H1 (cell line): ENCODE measurements around the gene DCAF7. TPM values are rescaled to one million over a fixed set of nuclear protein-coding genes. Genes with fewer than 3 reads are reported as not detected.

Experiments
- CTCF ChIA-PET: fragments of 300-600 bp; sonication (Branson Sonifier 250); formaldehyde crosslinking; loops from one replicate; lab custom pipeline; 2021; ENCODE audit not compliant: partially characterized antibody; lab: Charles Lee
- POLR2A ChIA-PET: fragments of 300-600 bp; sonication (Branson Sonifier 250); formaldehyde crosslinking; loops from one replicate; lab custom pipeline; 2021; ENCODE audit warnings: inconsistent platforms; ENCODE audit not compliant: partially characterized antibody; lab: Charles Lee
- DNase-seq, 2 experiments: peaks; one replicate each; pipeline versions ENCODE4 v3.0.0 to v3.0.0-alpha.2; 2010 to 2022; ENCODE audit warnings: low spot score in 2 of 2, low read depth in 1 of 2, mixed read lengths in 1 of 2
- FAIRE-seq: peaks from 2 replicates; lab custom pipeline; 2011; peaks lifted over from hg19 to GRCh38; lab: Jason Lieb, UNC
- H2AFZ ChIP-seq: 2 replicates; pipeline ENCODE4 v1.8.1; 2012; ENCODE audit warnings: low read length, inconsistent platforms
- H2AK5ac ChIP-seq: 2 replicates; pipeline ENCODE4 v1.6.1; 2013; ENCODE audit warnings: low read depth, low read length
- H2BK120ac ChIP-seq: replicated peaks from 2 replicates; pipeline ENCODE3; 2013; ENCODE audit warnings: low read depth, low read length, inconsistent platforms
- H2BK12ac ChIP-seq: 2 replicates; pipeline ENCODE4 v1.6.1; 2013; ENCODE audit warnings: low read depth, low read length
- H2BK15ac ChIP-seq: 2 replicates; pipeline ENCODE4 v1.6.1; 2013; ENCODE audit warnings: low read length
- H2BK20ac ChIP-seq: 2 replicates; pipeline ENCODE4 v1.6.1; 2013; ENCODE audit warnings: low read length
- H2BK5ac ChIP-seq: 2 replicates; pipeline ENCODE4 v1.6.1; 2013; ENCODE audit warnings: low read depth, low read length
- H3K14ac ChIP-seq: 2 replicates; pipeline ENCODE4 v1.6.1; 2013; ENCODE audit warnings: inconsistent platforms; ENCODE audit not compliant: insufficient read length
- H3K18ac ChIP-seq: 2 replicates; pipeline ENCODE4 v1.6.1; 2013; ENCODE audit warnings: low read length; ENCODE audit errors: extremely low read depth
- H3K23ac ChIP-seq: 2 replicates; pipeline ENCODE4 v1.6.1; 2013; ENCODE audit warnings: inconsistent platforms; ENCODE audit not compliant: insufficient read length
- H3K23me2 ChIP-seq: 2 replicates; pipeline ENCODE4 v1.6.1; 2013; ENCODE audit warnings: low read depth, low read length
- H3K27ac ChIP-seq: 2 replicates; pipeline ENCODE4 v1.6.1; 2011; ENCODE audit warnings: low read depth, low read length, inconsistent platforms
- H3K27me3 ChIP-seq, 4 experiments: replicated peaks in 1 of 4; 1 replicate in 1 of 4; 2 replicates in 3 of 4; pipeline versions ENCODE4 v1.6.1 to v1.8.1; 2011 to 2013; ENCODE audit warnings: low read length in 3 of 4, mild to moderate bottlenecking in 3 of 4, inconsistent platforms in 2 of 4, mixed read lengths in 2 of 4, moderate library complexity in 1 of 4; ENCODE audit not compliant: control insufficient read depth in 3 of 4, insufficient read depth in 3 of 4; ENCODE audit errors: extremely low read depth in 1 of 4
- H3K36me3 ChIP-seq, 4 experiments: 2 replicates each; pipeline versions ENCODE4 v1.6.1 to v1.8.1; 2011 to 2013; ENCODE audit warnings: mild to moderate bottlenecking in 4 of 4, low read length in 3 of 4, moderate library complexity in 2 of 4, control low read depth in 1 of 4, inconsistent platforms in 1 of 4; ENCODE audit not compliant: insufficient read depth in 4 of 4, control insufficient read depth in 2 of 4
- H3K4ac ChIP-seq: replicated peaks from 2 replicates; pipeline ENCODE3; 2013; ENCODE audit warnings: low read length, low read depth, mixed read lengths, inconsistent platforms; ENCODE audit not compliant: insufficient read length
- H3K4me1 ChIP-seq, 4 experiments: replicated peaks in 1 of 4; 1 replicate in 1 of 4; 2 replicates in 3 of 4; pipeline versions ENCODE4 v1.6.1 to v1.8.1; 2011 to 2013; ENCODE audit warnings: low read length in 3 of 4, inconsistent platforms in 2 of 4, mixed read lengths in 1 of 4; ENCODE audit not compliant: insufficient read depth in 4 of 4, control insufficient read depth in 3 of 4
- H3K4me2 ChIP-seq, 2 experiments: 2 replicates each; pipeline versions ENCODE4 v1.6.1 to v1.8.1; 2011 to 2013; ENCODE audit warnings: low read depth in 2 of 2, low read length in 2 of 2, control low read depth in 1 of 2, inconsistent platforms in 1 of 2, mild to moderate bottlenecking in 1 of 2; ENCODE audit not compliant: insufficient read depth in 1 of 2
- H3K4me3 ChIP-seq, 4 experiments: fragments of 200-600, 300-600 bp in 1 of 4; sonication (generic), shearing (Covaris generic), sonication (Bioruptor Twin) in 1 of 4; 2 replicates each; pipeline versions ENCODE4 v1.5.1 to v1.8.1; 2011 to 2016; ENCODE audit warnings: low read length in 4 of 4, low read depth in 3 of 4, control low read depth in 2 of 4, inconsistent platforms in 2 of 4, mild to moderate bottlenecking in 2 of 4, mixed read lengths in 1 of 4, moderate library complexity in 1 of 4; ENCODE audit not compliant: insufficient read depth in 2 of 4; ENCODE audit errors: extremely low read depth in 1 of 4
- H3K56ac ChIP-seq: replicated peaks from 2 replicates; pipeline ENCODE3; 2013; ENCODE audit warnings: low read depth, mild to moderate bottlenecking, mixed read lengths, low read length, inconsistent platforms; ENCODE audit not compliant: insufficient read length
- H3K79me1 ChIP-seq: 2 replicates; pipeline ENCODE4 v1.6.1; 2013; ENCODE audit warnings: low read depth, low read length, control low read depth
- H3K79me2 ChIP-seq, 2 experiments: 2 replicates each; pipeline versions ENCODE4 v1.6.1 to v1.8.1; 2012 to 2013; ENCODE audit warnings: low read length in 2 of 2, mild to moderate bottlenecking in 2 of 2, inconsistent platforms in 1 of 2; ENCODE audit not compliant: insufficient read depth in 2 of 2, control insufficient read depth in 1 of 2
- H3K9ac ChIP-seq, 4 experiments: replicated peaks in 1 of 4; 1 replicate in 1 of 4; 2 replicates in 3 of 4; pipeline versions ENCODE4 v1.6.1 to v1.8.1; 2011 to 2013; ENCODE audit warnings: low read depth in 3 of 4, low read length in 3 of 4, control low read depth in 2 of 4, mild to moderate bottlenecking in 2 of 4, moderate library complexity in 2 of 4, inconsistent platforms in 1 of 4; ENCODE audit errors: extremely low read depth in 1 of 4
- H3K9me3 ChIP-seq, 2 experiments: 2 replicates each; pipeline versions ENCODE4 v1.6.1 to v1.8.1; 2012 to 2013; ENCODE audit warnings: mild to moderate bottlenecking in 2 of 2, moderate library complexity in 2 of 2, control low read depth in 1 of 2, inconsistent platforms in 1 of 2, low read depth in 1 of 2, low read length in 1 of 2, mixed read lengths in 1 of 2; ENCODE audit not compliant: insufficient read depth in 2 of 2
- H4K20me1 ChIP-seq, 2 experiments: replicated peaks in 1 of 2; 2 replicates each; pipeline versions ENCODE3 to v1.8.1; 2011 to 2013; ENCODE audit warnings: inconsistent platforms in 2 of 2, low read length in 2 of 2, mild to moderate bottlenecking in 1 of 2; ENCODE audit not compliant: insufficient read depth in 2 of 2, control insufficient read depth in 1 of 2
- H4K5ac ChIP-seq: 2 replicates; pipeline ENCODE4 v1.6.1; 2013; ENCODE audit warnings: low read length, low read depth, mixed read lengths, inconsistent platforms; ENCODE audit not compliant: insufficient read length
- H4K8ac ChIP-seq: 2 replicates; pipeline ENCODE4 v1.8.0; 2013; ENCODE audit warnings: mild to moderate bottlenecking, moderate library complexity, low read length, inconsistent platforms; ENCODE audit not compliant: insufficient read depth; ENCODE audit errors: extremely low read depth
- H4K91ac ChIP-seq: replicated peaks from 2 replicates; pipeline ENCODE3; 2013; ENCODE audit warnings: low read length, mixed read lengths, inconsistent platforms; ENCODE audit not compliant: insufficient read length
- BACH1 ChIP-seq: IDR thresholded peaks from 2 replicates; pipeline ENCODE4 v1.6.1; 2012; ENCODE audit warnings: low read length, improper control_type of control experiment
- CHD2 ChIP-seq: IDR thresholded peaks from 2 replicates; pipeline ENCODE4 v1.6.1; 2012; ENCODE audit warnings: low read length, improper control_type of control experiment
- CREB1 ChIP-seq: IDR thresholded peaks from 2 replicates; pipeline ENCODE4 v1.6.1; 2012; ENCODE audit warnings: inconsistent platforms
- GABPA ChIP-seq: IDR thresholded peaks from 2 replicates; pipeline ENCODE4 v1.6.1; 2011; ENCODE audit warnings: mild to moderate bottlenecking, low read length, moderate library complexity, borderline replicate concordance; ENCODE audit not compliant: insufficient read depth
- HDAC2 ChIP-seq, 2 experiments: fragments of 300-600 bp in 1 of 2; sonication (generic) in 1 of 2; IDR thresholded peaks; 2 replicates each; pipeline ENCODE4 v1.6.1; 2011 to 2012; ENCODE audit warnings: low read depth in 2 of 2, low read length in 2 of 2, mild to moderate bottlenecking in 2 of 2, moderate library complexity in 2 of 2, borderline replicate concordance in 1 of 2, inconsistent platforms in 1 of 2
- SAP30 ChIP-seq: fragments of 300-600 bp; sonication (generic); IDR thresholded peaks from 2 replicates; pipeline ENCODE4 v1.7.1; 2012; ENCODE audit warnings: low read length, moderate library complexity, mild to moderate bottlenecking, inconsistent platforms; ENCODE audit not compliant: insufficient read depth, insufficient replicate concordance
- SP4 ChIP-seq: IDR thresholded peaks from 2 replicates; pipeline ENCODE4 v1.6.1; 2012; ENCODE audit warnings: low read length, inconsistent platforms
- WGBS, 2 experiments: shearing (Covaris generic) in 1 of 2; methylation state at CpG; one replicate each; pipeline versions ENCODE4 v1.1.6 to v1.1.7; 2013 to 2015; ENCODE audit warnings: low lambda C conversion rate in 2 of 2, mixed read lengths in 2 of 2, inconsistent platforms in 1 of 2, low coverage in 1 of 2, missing lambda C conversion rate in 1 of 2; ENCODE audit not compliant: insufficient replicate concordance in 2 of 2, insufficient coverage in 1 of 2, insufficient read length in 1 of 2; ENCODE audit errors: extremely low coverage in 1 of 2, missing lambda C conversion rate in 1 of 2; 5-methylcytosine and 5-hydroxymethylcytosine counted together
- polyA plus RNA-seq, 7 experiments: library from polyadenylated mRNA; depleted of rRNA in 3 of 7; stranded (reverse) in 5 of 7; unstranded in 2 of 7; fragments of >200 nt in 5 of 7; fragments of 200-250 nt in 2 of 7; gene quantifications; 1 replicate in 5 of 7; 2 replicates in 1 of 7; 4 replicates in 1 of 7; pipeline versions ENCODE4 v1.2.1 to v1.2.3, GENCODE V29; 2011 to 2013; ENCODE audit warnings: missing spikeins in 2 of 7, mixed read lengths in 2 of 7
- total RNA-seq: library from RNA; stranded (reverse); fragmentation: NEBNext Ultra II Directional; extraction: Animal tissue kit (Norgen Biotek cat#: 25700); gene quantifications from 2 replicates; pipeline ENCODE4 v1.2.1, GENCODE V29; 2021

DCAF7 gene
- total and polyA plus RNA-seq, 2 of the 8 experiments (the other 6 are each of a cell fraction or from before 2014, with no cell fraction given), result 74.9 to 94.1 TPM

GRCh38 chr17:63639125-63639524 is 88.8 kb downstream of the DCAF7 start:
- DNase-seq, result no peak
- no peak overlapping the region for H4K5ac ChIP-seq
- H3K23me2 ChIP-seq, result no peaks in the 10 kb centered on the region
- H2BK120ac ChIP-seq, result no peak overlapping the region
- H3K4ac ChIP-seq, result no peak overlapping the region
- H4K8ac ChIP-seq, result no peak overlapping the region
- no peak overlapping the region for H2AFZ ChIP-seq
- H3K27ac ChIP-seq, result no peak overlapping the region
- H4K91ac ChIP-seq, result no peak overlapping the region
- H2BK5ac ChIP-seq, result no peak overlapping the region
- TF ChIP-seq SAP30 (no peak), HDAC2 (IDR thresholded peaks at IDR 0.05; ENCODE audit: borderline replicate concordance in 1 of 2, low read depth in 2 of 2, low read length in 2 of 2) (no peak), BACH1 (no peak), GABPA (no peak), SP4 (no peak), CHD2 (no peak), CREB1 (no peak)
- ChIA-PET POLR2A (no interaction called here), CTCF (interaction anchor here (0.7 to 2.7 kb wide), 9 partner anchors 9 to 214 kb away, joined by 3 to 10 read pairs (median 3); no protein-coding TSS in a partner anchor)
- no peaks in the 10 kb centered on the region for H3K79me1 ChIP-seq
- FAIRE-seq, result no peak
- peaks cover 0 to 2% of the 10 kb centered on the region in 2 experiments for H4K20me1 ChIP-seq
- H2BK12ac ChIP-seq, result no peak overlapping the region
- H2AK5ac ChIP-seq, result no peak overlapping the region
- peaks cover 0 to 4% (median 2%) of the 10 kb centered on the region in 4 experiments; a peak in 3 of 7 replicates for H3K4me1 ChIP-seq
- no peaks in the 10 kb centered on the region for H3K9me3 ChIP-seq
- 63% methylated on average over 1 of the region's 1 CpG; no CpG with 5 or more reads in 1 of the 2 experiments for WGBS, 2 experiments
- no peak overlapping the region for H2BK15ac ChIP-seq
- H3K36me3 ChIP-seq, result peaks cover 0 to 7% (median 1%) of the 10 kb centered on the region in 4 experiments; a peak in 3 of 8 replicates
- no peaks in the 10 kb centered on the region for H3K79me2 ChIP-seq
- H3K56ac ChIP-seq, result no peak overlapping the region
- no peak overlapping the region for H2BK20ac ChIP-seq
- H3K27me3 ChIP-seq, result no peaks in the 10 kb centered on the region
- no peak overlapping the region for H3K18ac ChIP-seq
- H3K4me2 ChIP-seq, result no peak overlapping the region
- no peak overlapping the region for H3K9ac ChIP-seq
- H3K23ac ChIP-seq, result no peak overlapping the region
- H3K4me3 ChIP-seq, result no peak overlapping the region
- H3K14ac ChIP-seq, result no peak overlapping the region
